ENCODE measurements around the gene SUSD4.

GRCh38 chr1:223186800-223187199 is 177.2 kb downstream of the SUSD4 start:
- no peak for TF ChIP-seq CTCF (IDR thresholded peaks at IDR 0.05)
- no peak for TF ChIP-seq POLR2A (IDR thresholded peaks at IDR 0.05)
